H54 (cell line): ENCODE results near the gene KRT3.

ENCODE experiments used
- DNase-seq: peaks from one replicate; pipeline ENCODE4 v3.0.0; 2011; ENCODE audit warnings: low spot score, mixed read lengths; ENCODE audit not compliant: insufficient read length
- FAIRE-seq: peaks from 3 replicates; lab custom pipeline; 2011; peaks lifted over from hg19 to GRCh38; lab: Jason Lieb, UNC
- POLR2A ChIP-seq: IDR thresholded peaks from 2 replicates; pipeline ENCODE4 v1.6.1; 2011; ENCODE audit warnings: low read depth, mild to moderate bottlenecking, low read length

KRT3 gene

DNA sequence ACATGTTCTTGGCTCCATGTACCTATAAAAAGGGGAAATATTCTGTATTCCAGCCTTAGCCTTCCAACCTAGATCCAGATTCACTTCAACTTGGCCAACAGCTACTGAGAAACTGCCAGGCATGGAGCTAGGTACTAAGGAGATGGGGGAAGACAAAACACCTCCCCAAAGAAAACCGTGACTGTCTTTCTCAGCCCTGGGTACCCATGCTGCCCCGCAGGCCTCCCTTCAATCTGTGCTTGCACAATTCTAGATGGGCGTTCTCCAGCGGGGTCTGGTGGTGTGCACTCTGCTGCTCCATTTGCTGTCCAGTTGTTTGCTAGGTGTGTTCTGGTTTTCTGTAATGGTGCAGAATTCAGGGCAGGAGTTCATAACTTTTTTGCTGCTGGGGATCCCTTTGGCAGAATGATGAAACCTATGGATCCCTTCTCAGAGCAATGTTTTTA is 18.8 kb upstream of the KRT3 start:
- no peak for FAIRE-seq
- DNase-seq = no peak
- TF ChIP-seq POLR2A = no peak

- FAIRE-seq (no peak), DNase-seq (no peak)
- TF ChIP-seq POLR2A = no peak
Observed at GRCh38 chr12:52813885-52814709, 18.2 kb upstream of the KRT3 start, which contains the start of gene KRT4. KRT4 (minus strand) TSS chr12:52814116; CDS start chr12:52814058, 58 bp downstream.

GRCh38 chr12:52813203-52813819 is 17.4 kb upstream of the KRT3 start:
- DNase-seq (no peak), FAIRE-seq (no peak)
- no peak for TF ChIP-seq POLR2A

DNA sequence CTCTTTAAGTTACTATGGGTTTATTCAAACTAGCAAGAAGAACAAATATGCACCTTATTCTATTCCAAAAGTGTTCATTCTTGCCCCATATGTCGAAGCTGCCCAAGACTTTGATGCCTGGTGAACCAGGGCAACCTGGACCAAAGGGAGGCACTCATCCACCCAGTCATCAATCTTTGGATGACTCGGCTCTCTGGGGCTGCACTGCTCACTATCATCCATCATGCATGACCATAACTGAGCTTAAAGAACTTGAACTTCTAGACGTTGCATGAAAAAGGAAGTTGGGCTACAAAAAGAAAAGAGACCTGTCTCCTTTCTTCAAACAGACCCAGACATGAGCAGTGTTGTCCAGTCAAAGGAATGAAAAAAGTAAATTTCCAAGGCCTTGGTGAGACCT is 16.8 kb upstream of the KRT3 start:
- DNase-seq (no peak), FAIRE-seq (no peak)
- no peak for TF ChIP-seq POLR2A

- no peak for DNase-seq
- TF ChIP-seq POLR2A = no peak
Observed at GRCh38 chr12:52812073-52812400, 16.1 kb upstream of the KRT3 start.

DNA sequence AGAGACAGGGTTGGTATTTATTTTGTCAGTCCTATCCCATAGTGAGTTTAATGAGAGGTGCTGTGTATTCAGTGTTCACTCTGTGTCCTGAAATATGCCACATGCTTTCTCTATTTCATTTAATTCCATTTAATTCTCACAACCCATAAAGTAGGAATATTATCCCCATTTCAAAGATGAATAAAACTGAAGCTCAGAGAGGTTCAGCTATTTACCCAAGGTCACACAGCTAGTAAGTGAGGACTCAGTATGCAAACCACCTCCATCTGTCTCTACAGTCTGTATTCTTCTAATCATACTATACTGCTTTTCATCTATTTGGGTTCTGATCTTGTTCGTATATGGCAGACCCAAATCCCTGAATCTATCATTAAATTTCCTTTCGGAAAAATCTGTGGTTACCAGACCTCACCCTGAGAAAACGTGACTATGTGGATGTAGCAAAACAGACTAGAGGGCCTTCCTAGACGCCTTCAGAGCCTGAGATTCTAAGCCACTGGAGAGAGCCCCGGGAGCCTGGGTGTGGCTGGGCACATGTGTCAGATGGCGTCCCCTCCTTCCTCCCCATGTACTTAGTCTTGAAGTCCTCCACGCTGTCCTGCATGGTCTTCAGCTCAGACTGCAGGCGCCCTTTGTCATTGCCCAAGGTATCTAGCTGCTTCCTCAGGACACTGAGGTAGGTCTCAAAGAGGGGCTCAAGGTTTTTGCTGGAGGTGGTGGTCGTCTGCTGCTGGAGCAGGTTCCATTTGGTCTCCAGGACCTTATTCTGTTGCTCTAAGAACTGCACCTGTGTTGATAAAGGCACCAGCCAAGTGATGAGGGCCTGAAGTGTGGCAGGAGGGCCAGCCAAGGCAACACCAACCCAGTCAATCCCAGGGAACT is 15.5 kb upstream of the KRT3 start:
- DNase-seq (no peak), FAIRE-seq (no peak)
- no peak for TF ChIP-seq POLR2A

More at GRCh38 chr12:52812073-52812400, 16.1 kb upstream of the KRT3 start:
- FAIRE-seq = no peak

DNA sequence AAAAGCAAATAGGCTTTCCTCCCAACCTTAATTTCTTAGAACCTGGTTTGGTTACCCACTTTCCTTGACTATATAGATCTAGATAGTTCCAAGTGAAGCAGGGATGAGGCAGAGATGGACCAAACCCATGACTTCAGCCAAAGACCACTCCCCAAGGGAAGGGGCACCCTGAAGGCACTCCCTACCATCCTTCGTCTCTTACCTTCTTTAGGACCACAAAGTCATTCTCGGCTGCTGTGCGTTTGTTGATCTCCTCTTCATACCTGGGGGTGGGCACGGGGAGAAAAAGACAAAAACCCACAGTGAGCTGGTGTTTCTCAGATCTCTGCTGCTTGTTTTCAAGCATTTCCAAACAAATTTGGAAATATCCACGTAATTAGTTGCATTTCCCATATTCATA is 14.6 kb upstream of the KRT3 start:
- DNase-seq = no peak
- no peak for FAIRE-seq
- TF ChIP-seq POLR2A = no peak

- no peak for FAIRE-seq
- no peak for DNase-seq
Observed at GRCh38 chr12:52809166-52809565, 13.2 kb upstream of the KRT3 start.

GRCh38 chr12:52808573-52809160 is 12.8 kb upstream of the KRT3 start:
- TF ChIP-seq POLR2A = no peak

More at GRCh38 chr12:52809166-52809565, 13.2 kb upstream of the KRT3 start:
- no peak for TF ChIP-seq POLR2A

GRCh38 chr12:52807544-52808470 is 11.9 kb upstream of the KRT3 start:
- no peak for TF ChIP-seq POLR2A
- DNase-seq (no peak), FAIRE-seq (no peak)

More at GRCh38 chr12:52808573-52809160, 12.8 kb upstream of the KRT3 start:
- FAIRE-seq (no peak), DNase-seq (no peak)

- no peak for TF ChIP-seq POLR2A
- FAIRE-seq (no peak), DNase-seq (no peak)
Observed at GRCh38 chr12:52806821-52807543, 11.1 kb upstream of the KRT3 start.
